ENCODE measurements around the gene SPRR2B. TPM values are rescaled to one million over a fixed set of nuclear protein-coding genes. Genes with fewer than 3 reads are reported as not detected.
"Not testable (repeated sequence)": the region's sequence is repeated elsewhere in the genome, so short reads cannot be mapped to it uniquely, and the experiment has no call there.

Gene SPRR2B
- total and polyA plus RNA-seq, 2 of the 13 experiments (the other 11 are each of a cell fraction or from before 2014, with no cell fraction given) = not detected

DNA sequence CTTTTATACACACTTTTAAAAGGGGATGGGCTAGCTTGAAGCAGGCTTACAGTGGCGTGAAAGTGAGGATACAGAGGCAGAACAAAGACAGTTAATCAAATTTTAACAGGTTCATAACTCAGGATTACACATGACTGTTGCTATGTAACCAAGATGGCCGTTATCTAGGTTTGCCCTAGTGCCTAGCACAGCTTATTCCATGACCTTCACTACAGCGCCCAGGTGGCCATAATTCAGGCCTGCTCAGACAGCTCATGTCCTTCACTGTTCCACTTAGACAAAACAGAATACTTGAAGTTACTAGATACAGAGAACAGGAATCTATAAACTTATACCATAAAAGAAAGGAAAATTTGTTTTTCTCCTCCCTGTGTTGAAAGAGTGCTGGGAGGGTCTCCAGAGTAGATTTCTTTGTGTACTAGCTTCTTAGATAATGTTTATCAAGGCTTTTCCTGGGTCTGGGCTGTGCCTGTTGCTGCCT is 48.1 kb upstream of the SPRR2B start:
- Histone ChIP-seq H3K27me3 (ENCODE audit: control insufficient read depth in 1 of 2, insufficient read depth in 2 of 2, low read length in 2 of 2) (no peaks in the 10 kb centered on the region), H2AFZ (ENCODE audit: low read length) (no peak overlapping the region), H3K4me2 (ENCODE audit: low read depth, low read length) (no peak overlapping the region), H3K4me1 (ENCODE audit: insufficient read depth, low read length) (no peaks in the 10 kb centered on the region), H3K79me2 (ENCODE audit: insufficient read depth, low read length) (no peaks in the 10 kb centered on the region), H3K9me3 (ENCODE audit: low read length) (no peaks in the 10 kb centered on the region), H3K9ac (ENCODE audit: insufficient read depth, low read depth, low read length) (no peak overlapping the region), H3K4me3 (replicated peaks in 1 of 3; ENCODE audit: insufficient read depth in 1 of 3, low read depth in 2 of 3, low read length in 3 of 3) (no peak overlapping the region), H4K20me1 (ENCODE audit: insufficient read depth, low read length) (no peaks in the 10 kb centered on the region), H3K36me3 (replicated peaks in 1 of 2; ENCODE audit: control insufficient read depth in 1 of 2, insufficient read depth in 2 of 2, low read length in 2 of 2) (no peaks in the 10 kb centered on the region), H3K27ac (ENCODE audit: extremely low read length, insufficient read depth, low read length) (no peak overlapping the region)
- intact Hi-C loops (cut with micrococcal nuclease; ENCODE audit: unreplicated experiment) (no loop called here), in situ Hi-C loops (cut with HindIII; ENCODE audit: extremely low pct_ligation_motif_present, low pct_unique_long_range_greater_than_20kb) (no loop called here)
- CTCF ChIA-PET (ENCODE audit: low intra/inter-chr PET ratio, low total read pairs) = no interaction called here
- FAIRE-seq (no peak), ATAC-seq (no peak), DNase-seq (ENCODE audit: low spot score) (no peak)
- BruUV-seq (replicated peaks) = no TSS peak
- TF ChIP-seq NR2C2 (CRISPR knock-in tag; IDR thresholded peaks at IDR 0.05; ENCODE audit: borderline replicate concordance) (no peak), ZNF589 (CRISPR knock-in tag; conservative IDR thresholded peaks at IDR 0.05) (no peak), ZNF672 (CRISPR knock-in tag; IDR thresholded peaks at IDR 0.05) (no peak), HMGA1 (CRISPR knock-in tag; conservative IDR thresholded peaks at IDR 0.05) (no peak), PAX8 (CRISPR knock-in tag; IDR thresholded peaks at IDR 0.05; ENCODE audit: borderline replicate concordance) (no peak), CEBPB (IDR thresholded peaks at IDR 0.05; ENCODE audit: borderline replicate concordance, low read depth, low read length) (no peak), ZNF101 (CRISPR knock-in tag; IDR thresholded peaks at IDR 0.05; ENCODE audit: borderline replicate concordance, low read depth) (no peak), RFX1 (IDR thresholded peaks at IDR 0.05) (no peak), ZMYM3 (CRISPR knock-in tag; IDR thresholded peaks at IDR 0.05) (no peak), CREB1 (IDR thresholded peaks at IDR 0.05) (no peak), CREB1 (CRISPR knock-in tag; IDR thresholded peaks at IDR 0.05) (no peak), ZNF234 (CRISPR knock-in tag; conservative IDR thresholded peaks at IDR 0.05) (no peak), NCOR1 (IDR thresholded peaks at IDR 0.05; ENCODE audit: borderline replicate concordance, low read length) (no peak), ZNF382 (CRISPR knock-in tag; IDR thresholded peaks at IDR 0.05; ENCODE audit: borderline replicate concordance) (no peak)
- TF ChIP-seq, protein P1, sequence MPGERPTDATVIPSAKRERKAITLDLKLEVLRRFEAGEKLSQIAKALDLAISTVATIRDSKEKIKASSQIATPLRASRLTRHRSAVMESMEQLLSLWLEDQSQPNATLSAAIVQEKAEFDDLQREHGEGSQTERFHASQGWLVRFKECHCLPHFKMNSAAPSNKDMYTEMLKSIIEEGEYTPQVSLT (CRISPR knock-in tag; IDR thresholded peaks at IDR 0.05; ENCODE audit: borderline replicate concordance, low read depth) = no peak
- TF ChIP-seq, protein P2, sequence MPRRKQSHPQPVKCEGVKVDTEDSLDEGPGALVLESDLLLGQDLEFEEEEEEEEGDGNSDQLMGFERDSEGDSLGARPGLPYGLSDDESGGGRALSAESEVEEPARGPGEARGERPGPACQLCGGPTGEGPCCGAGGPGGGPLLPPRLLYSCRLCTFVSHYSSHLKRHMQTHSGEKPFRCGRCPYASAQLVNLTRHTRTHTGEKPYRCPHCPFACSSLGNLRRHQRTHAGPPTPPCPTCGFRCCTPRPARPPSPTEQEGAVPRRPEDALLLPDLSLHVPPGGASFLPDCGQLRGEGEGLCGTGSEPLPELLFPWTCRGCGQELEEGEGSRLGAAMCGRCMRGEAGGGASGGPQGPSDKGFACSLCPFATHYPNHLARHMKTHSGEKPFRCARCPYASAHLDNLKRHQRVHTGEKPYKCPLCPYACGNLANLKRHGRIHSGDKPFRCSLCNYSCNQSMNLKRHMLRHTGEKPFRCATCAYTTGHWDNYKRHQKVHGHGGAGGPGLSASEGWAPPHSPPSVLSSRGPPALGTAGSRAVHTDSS (CRISPR knock-in tag; conservative IDR thresholded peaks at IDR 0.05) = no peak
- TF ChIP-seq, protein P3, sequence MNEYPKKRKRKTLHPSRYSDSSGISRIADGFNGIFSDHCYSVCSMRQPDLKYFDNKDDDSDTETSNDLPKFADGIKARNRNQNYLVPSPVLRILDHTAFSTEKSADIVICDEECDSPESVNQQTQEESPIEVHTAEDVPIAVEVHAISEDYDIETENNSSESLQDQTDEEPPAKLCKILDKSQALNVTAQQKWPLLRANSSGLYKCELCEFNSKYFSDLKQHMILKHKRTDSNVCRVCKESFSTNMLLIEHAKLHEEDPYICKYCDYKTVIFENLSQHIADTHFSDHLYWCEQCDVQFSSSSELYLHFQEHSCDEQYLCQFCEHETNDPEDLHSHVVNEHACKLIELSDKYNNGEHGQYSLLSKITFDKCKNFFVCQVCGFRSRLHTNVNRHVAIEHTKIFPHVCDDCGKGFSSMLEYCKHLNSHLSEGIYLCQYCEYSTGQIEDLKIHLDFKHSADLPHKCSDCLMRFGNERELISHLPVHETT (CRISPR knock-in tag; conservative IDR thresholded peaks at IDR 0.05) = no peak
- POLR2A ChIA-PET = no interaction called here
- WGBS (ENCODE audit: low lambda C conversion rate) = 0% methylated on average over 3 of the region's 3 CpGs

DNA sequence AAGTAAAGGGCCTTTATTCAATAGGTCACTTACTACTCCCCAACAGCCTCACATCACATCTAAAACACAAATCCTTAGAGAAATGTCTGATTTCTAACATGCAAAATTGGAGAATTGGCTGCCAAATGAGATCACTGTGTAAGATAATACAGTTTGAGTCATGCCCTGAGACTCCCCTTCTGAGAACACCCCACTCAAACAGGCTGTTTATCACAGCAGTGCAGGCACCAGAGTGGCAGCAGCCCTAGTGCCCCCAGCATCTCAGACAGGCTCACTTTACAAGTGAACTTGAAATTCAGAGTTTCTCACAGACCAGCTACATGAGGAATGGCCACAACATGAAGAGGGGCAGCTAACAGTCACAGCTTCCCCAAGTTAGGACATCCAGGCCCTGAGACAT is 43.9 kb upstream of the SPRR2B start:
- H3K27me3 ChIP-seq (ENCODE audit: control insufficient read depth in 1 of 2, insufficient read depth in 2 of 2, low read length in 2 of 2); H3K4me2 ChIP-seq (ENCODE audit: low read depth, low read length); POLR2A ChIA-PET; in situ Hi-C loops (cut with HindIII; ENCODE audit: extremely low pct_ligation_motif_present, low pct_unique_long_range_greater_than_20kb); FAIRE-seq; H3K79me2 ChIP-seq (ENCODE audit: insufficient read depth, low read length); intact Hi-C loops (cut with micrococcal nuclease; ENCODE audit: unreplicated experiment); BruUV-seq (replicated peaks); DNase-seq (ENCODE audit: low spot score); H2AFZ ChIP-seq (ENCODE audit: low read length); H3K4me3 ChIP-seq (replicated peaks in 1 of 3; ENCODE audit: insufficient read depth in 1 of 3, low read depth in 2 of 3, low read length in 3 of 3); H4K20me1 ChIP-seq (ENCODE audit: insufficient read depth, low read length); ATAC-seq; H3K36me3 ChIP-seq (replicated peaks in 1 of 2; ENCODE audit: control insufficient read depth in 1 of 2, insufficient read depth in 2 of 2, low read length in 2 of 2); H3K9me3 ChIP-seq (ENCODE audit: low read length); H3K9ac ChIP-seq (ENCODE audit: insufficient read depth, low read depth, low read length); H3K27ac ChIP-seq (ENCODE audit: extremely low read length, insufficient read depth, low read length); H3K4me1 ChIP-seq (ENCODE audit: insufficient read depth, low read length); CTCF ChIA-PET (ENCODE audit: low intra/inter-chr PET ratio, low total read pairs): not testable (repeated sequence)

Data from HepG2 (cell line).